ENCODE results near the gene LIM2.

The LIM2 gene

GRCh38 chr19:51365965-51366388, 21.8 kb downstream of the LIM2 start, which contains the start of gene ETFB:
ETFB (minus strand) TSS chr19:51366388; CDS start chr19:51366326, 62 bp downstream.
- DNase-seq (ENCODE audit: low read depth in 2 of 2) = no peak

GRCh38 chr19:51365211-51365964, 22.4 kb downstream of the LIM2 start:
- DNase-seq (ENCODE audit: low read depth in 2 of 2) = no peak

- no peak for DNase-seq (ENCODE audit: low read depth in 2 of 2)
Measured at GRCh38 chr19:51364200-51365106, 23.3 kb downstream of the LIM2 start.

- DNase-seq (ENCODE audit: low read depth in 2 of 2) = no peak
Measured at GRCh38 chr19:51361239-51361638, 26.5 kb downstream of the LIM2 start.

GRCh38 chr19:51359294-51359693, 28.5 kb downstream of the LIM2 start:
- no peak for DNase-seq (ENCODE audit: low read depth in 2 of 2)

GRCh38 chr19:51357952-51358351, 29.8 kb downstream of the LIM2 start:
- no peak for DNase-seq (ENCODE audit: low read depth in 2 of 2)

- no peak for DNase-seq (ENCODE audit: low read depth in 2 of 2)
Measured at GRCh38 chr19:51356159-51356801, 31.5 kb downstream of the LIM2 start.

GRCh38 chr19:51354742-51355148, 33.0 kb downstream of the LIM2 start:
- DNase-seq (ENCODE audit: low read depth in 2 of 2) = no peak

- no peak for DNase-seq (ENCODE audit: low read depth in 2 of 2)
Measured at GRCh38 chr19:51354103-51354741, 33.6 kb downstream of the LIM2 start.

- DNase-seq (ENCODE audit: low read depth in 2 of 2) = no peak
Measured at GRCh38 chr19:51352783-51353360, 34.9 kb downstream of the LIM2 start.

GRCh38 chr19:51351266-51351990, 36.3 kb downstream of the LIM2 start:
- no peak for DNase-seq (ENCODE audit: low read depth in 2 of 2)

GRCh38 chr19:51347209-51347928, 40.4 kb downstream of the LIM2 start:
- no peak for DNase-seq (ENCODE audit: low read depth in 2 of 2)

GRCh38 chr19:51346742-51347141, 41.0 kb downstream of the LIM2 start:
- no peak for DNase-seq (ENCODE audit: low read depth in 2 of 2)

- no peak for DNase-seq (ENCODE audit: low read depth in 2 of 2)
Measured at GRCh38 chr19:51345076-51345620, 42.6 kb downstream of the LIM2 start.

GRCh38 chr19:51342631-51343569, 44.9 kb downstream of the LIM2 start:
- DNase-seq (ENCODE audit: low read depth in 2 of 2) = no peak

GRCh38 chr19:51341976-51342580, 45.7 kb downstream of the LIM2 start, which contains the start of gene VSIG10L:
VSIG10L (minus strand) TSS chr19:51342139; CDS start chr19:51342124, 15 bp downstream.
- no peak for DNase-seq (ENCODE audit: low read depth in 2 of 2)

- DNase-seq (ENCODE audit: low read depth in 2 of 2) = no peak
Measured at GRCh38 chr19:51341066-51341465, 46.7 kb downstream of the LIM2 start.

Measured in stimulated activated CD8-positive, alpha-beta memory T cell treated with anti-CD3 and anti-CD28 coated beads, Interleukin-2, amount 100 ng/mL, for 1 hour (primary cell).